GM19351 (cell line): Measurements from ENCODE around the gene TRIL.

Source experiments
- ATAC-seq: cut with Tn5 transposase; IDR thresholded peaks from one replicate; pipeline ENCODE4 v1.9.1; 2021; ENCODE audit warnings: mild to moderate bottlenecking, moderate library complexity; ENCODE audit not compliant: unreplicated experiment

The TRIL gene, protein sequence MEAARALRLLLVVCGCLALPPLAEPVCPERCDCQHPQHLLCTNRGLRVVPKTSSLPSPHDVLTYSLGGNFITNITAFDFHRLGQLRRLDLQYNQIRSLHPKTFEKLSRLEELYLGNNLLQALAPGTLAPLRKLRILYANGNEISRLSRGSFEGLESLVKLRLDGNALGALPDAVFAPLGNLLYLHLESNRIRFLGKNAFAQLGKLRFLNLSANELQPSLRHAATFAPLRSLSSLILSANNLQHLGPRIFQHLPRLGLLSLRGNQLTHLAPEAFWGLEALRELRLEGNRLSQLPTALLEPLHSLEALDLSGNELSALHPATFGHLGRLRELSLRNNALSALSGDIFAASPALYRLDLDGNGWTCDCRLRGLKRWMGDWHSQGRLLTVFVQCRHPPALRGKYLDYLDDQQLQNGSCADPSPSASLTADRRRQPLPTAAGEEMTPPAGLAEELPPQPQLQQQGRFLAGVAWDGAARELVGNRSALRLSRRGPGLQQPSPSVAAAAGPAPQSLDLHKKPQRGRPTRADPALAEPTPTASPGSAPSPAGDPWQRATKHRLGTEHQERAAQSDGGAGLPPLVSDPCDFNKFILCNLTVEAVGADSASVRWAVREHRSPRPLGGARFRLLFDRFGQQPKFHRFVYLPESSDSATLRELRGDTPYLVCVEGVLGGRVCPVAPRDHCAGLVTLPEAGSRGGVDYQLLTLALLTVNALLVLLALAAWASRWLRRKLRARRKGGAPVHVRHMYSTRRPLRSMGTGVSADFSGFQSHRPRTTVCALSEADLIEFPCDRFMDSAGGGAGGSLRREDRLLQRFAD

DNA sequence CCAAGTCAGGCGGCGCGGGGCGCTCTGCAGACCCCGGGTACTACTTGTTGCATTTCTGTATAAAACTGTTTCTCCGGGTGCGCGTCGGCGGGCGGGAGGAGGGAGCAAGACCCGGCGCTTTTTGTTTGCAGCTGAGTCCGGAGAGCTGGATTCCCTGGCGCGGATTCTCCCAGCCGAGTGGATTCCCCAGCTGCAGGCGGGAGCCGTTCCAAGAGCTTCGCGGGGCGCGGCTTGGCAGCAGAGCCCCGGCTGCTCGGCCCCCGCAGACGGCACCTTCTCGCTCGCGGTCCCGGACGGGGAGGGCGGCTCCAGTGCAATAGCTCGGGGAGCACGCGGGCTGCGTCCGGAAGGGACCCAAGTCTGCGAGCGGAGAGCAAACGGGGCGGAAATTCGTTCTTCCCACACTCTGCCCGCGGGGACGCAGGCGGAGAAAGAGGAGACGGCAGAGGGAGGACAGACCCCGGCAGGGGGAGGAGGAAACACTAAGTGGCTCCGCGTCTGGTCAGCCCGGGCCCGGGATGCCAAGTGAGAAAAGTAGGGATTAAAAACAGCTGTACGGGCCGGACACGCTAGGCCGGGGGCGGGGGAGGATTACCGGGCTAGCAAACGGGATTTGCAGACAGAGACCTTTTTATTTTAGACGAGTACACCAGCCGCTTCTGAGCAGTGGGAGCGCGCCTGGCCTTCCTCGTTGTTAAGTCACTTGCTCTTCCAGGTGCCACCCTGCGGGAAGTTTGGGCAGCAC lies at the start of gene TRIL:
Gene TRIL, minus strand, starts transcription at position 96 of the 745 bp plus-strand sequence. CDS start 284 bp downstream, outside the sequence.
- no peak for ATAC-seq

DNA sequence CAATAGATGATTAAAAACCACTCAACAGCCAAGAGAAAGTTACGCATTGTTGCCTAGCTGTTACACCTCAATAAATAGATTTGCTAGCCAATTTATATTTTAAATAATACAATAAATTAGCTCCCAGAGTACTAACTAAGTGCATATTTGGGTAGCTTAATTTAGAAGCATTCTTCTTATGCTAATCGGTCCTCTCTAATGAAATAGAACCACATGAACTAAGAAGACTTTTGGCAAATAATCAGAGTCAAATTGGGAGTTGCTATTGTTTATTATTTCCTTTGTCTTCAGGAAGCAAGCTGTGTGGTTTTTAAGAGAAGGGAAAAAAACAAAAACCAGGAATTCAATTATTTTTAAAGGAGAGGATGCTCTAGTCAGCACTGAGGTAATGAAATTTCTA lies 49.0 kb upstream of the TRIL start:
- no peak for ATAC-seq

DNA sequence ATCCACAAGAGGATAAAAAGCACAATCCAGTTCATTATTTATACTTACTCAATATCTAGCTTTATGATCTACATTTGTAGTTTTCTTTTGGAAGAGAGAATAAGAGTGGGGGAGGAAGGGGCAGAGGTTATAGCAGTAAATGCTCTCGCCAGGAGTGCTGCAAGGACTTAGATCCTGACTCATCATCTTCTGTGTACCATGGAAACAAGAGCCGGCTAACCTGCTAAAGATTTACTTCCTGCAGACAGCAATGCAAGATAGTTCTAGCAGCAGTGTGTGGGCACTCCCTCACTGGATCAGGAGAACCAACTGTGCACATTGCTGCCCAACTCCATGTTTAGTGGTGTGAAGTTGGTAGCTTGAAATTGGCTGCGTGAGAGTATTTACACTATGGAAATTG lies 47.7 kb upstream of the TRIL start:
- no peak for ATAC-seq

DNA sequence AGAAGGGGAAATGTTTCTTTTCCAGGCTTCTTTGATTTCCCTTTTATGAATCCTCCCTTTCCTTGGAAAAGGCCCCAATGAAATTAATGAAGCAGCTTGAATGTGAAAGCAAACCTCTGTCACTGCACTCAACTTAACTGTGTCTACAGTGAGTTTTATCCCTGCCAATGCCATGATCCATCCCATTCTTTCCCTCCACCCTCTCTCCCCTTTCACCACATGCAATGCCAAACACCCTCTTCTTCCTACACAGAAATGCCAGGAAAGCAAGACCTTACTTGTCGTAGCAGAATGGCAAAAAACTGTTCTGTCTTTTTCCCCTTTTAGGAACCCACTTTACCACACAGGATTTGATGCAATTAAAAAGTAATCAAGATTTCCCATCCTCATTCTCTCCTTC lies 47.3 kb upstream of the TRIL start:
- ATAC-seq: no peak

DNA sequence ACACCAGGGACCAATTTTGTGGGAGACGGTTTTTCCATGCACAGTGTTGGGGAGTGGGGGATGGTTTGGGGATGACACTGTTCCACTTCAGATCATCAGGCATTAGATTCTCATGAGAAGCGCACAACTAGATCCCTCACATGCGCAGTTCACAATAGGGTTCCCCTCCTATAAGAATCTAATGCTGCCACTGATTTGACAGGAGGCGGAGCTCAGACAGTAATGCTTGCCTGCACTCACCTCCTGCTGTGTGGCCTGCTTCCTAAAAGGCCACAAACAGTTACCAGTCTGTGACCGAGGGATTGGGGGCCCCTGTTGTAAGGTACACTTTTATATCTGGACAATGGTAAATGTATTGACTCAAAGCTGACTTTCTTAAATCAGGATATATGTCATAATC lies 45.6 kb upstream of the TRIL start:
- no peak for ATAC-seq

DNA sequence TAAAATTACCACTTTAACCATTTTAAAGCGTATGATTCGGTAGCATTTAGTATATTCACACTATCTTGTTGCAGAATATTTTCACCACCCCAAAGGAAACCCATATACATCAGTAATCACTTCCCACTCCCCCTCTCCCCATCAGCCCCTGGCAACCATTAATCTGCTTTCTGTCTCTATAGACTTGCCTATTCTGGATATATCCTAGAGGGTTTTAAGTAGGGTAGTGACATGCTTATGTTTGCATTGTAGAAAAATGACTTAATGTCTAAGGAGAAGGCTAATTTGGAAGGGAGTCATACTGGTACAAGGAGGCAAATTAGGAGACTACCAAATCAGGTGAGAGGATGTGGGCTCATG lies 42.6 kb upstream of the TRIL start:
- ATAC-seq: no peak

DNA sequence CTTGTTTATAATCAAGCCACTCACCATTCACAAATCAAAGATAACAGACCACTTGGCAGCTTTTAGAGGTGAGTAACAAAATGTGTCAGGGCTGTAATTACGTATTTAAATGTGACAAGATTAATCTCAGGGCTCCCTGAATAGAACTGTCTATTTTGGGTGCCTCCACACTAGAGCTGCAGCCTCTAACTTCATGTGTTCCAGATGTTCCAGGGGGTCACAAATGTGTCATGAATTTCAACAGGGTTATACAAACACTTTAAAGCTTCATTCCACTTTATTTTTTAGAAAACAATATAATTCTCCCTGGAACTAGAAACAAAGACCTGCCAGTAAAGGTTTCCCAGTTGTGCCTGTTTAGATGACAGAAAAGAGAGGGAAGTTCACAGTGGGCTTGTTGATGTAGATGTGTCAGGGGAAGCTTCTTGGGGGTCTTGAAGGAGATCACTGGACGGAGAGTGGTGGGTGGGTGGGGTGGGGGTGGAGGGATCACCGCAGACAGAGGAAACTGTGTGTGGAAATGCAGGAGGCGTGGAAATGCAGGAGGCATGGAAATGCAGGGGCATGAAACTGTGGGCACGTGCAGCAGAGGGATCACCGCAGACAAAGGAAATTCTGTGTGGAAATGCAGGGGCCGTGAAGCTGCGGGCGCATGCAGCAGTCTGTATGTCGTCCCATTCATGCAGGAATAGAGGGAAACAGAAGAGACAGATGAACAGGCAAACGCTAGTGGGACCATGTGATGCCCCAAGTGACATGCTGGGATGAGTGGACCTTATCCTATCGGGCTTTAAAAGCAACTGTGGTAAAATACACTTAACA lies 42.0 kb upstream of the TRIL start:
- no peak for ATAC-seq

DNA sequence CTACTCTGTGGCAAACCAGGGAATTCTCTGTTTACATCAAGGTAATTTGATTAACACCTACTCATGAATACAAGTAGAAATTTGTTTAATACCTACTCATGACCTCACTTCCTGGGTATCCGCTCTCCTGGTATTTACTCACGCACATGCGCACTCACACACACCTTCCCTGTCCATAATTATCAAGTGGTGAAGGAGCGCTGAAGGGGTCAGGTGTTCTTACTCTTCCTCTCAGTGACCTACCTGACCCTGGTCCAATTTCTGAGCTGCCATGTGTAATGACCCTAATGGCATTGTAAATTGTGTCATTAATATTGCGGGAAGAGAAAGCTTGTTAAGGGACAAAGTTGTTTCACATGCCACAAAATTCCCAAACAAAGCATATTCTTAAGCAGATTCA lies 41.3 kb upstream of the TRIL start:
- no peak for ATAC-seq

DNA sequence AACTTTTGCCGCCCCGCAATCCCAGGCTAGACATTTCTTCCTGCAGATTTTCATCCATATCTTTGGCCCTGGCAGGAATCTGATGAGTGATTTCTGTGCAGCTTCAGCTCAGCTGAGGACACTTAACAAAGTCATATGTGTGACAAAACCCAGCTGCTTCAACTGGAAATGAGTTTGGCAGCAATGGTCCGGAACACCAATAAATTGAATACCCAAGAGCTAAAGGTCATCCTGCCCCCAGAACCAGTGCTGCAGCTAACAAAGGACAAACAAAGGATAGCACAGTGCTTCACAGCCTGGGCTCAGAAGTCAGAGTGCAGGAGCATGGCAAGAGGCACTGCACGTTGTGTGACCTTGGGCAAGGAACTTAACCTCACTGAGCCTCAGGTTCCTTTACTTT lies 40.0 kb upstream of the TRIL start:
- no peak for ATAC-seq

DNA sequence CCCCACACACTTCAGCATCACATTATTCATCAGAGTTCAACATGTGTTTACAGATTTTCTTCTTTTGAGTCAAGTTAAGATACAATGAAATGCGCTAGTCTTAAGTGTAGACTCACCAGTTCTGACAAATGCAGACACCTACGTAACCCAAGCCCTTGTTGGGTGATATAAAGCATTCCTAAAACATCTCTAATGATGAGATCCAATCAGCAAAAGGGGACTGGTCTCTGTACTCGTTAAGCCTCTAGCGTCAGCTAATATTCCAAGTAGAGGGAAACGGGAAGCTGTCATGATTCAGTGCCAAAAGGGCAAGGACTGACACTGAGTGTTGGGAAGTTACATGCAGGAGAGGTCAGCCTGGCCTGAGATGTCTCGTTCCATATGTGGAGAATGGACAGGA lies 38.7 kb upstream of the TRIL start:
- no peak for ATAC-seq

DNA sequence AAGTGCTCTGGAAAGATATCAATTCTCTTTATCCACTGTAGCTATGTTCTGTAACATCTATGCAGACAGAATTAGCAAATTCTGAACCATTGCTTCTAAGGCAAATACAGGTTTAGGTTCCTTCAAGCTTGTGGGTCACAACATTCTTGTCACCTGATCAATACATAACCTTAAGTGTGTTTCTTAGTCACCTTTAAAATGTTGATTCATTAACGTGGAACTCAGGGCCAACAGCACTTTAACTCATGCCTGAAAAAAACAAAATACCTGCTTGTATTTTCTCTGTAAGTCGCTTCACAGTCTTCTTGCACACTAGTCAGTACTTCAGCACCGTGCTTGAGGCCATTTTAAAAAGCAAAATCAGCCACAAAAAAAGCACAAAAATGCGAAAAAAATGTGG lies 35.2 kb upstream of the TRIL start:
- no peak for ATAC-seq

DNA sequence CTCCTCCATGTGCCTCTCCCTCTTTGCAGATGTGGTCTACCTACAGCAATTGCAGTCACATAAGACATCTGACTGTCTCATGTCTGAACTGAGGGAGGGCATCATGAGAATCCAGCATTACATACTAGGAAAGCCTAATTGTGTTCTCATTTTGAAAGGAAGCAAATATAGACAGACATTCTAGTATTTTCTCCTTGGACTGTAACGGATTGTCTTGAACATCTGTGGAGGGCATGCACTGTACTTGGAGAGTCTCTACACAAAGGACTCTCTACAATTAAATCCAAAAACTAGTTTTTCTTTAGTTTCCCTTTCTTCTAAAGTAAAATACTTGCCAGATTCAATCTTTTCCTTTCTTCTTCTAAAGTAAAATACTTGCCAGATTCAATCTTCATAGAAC lies 34.7 kb upstream of the TRIL start:
- ATAC-seq: no peak

DNA sequence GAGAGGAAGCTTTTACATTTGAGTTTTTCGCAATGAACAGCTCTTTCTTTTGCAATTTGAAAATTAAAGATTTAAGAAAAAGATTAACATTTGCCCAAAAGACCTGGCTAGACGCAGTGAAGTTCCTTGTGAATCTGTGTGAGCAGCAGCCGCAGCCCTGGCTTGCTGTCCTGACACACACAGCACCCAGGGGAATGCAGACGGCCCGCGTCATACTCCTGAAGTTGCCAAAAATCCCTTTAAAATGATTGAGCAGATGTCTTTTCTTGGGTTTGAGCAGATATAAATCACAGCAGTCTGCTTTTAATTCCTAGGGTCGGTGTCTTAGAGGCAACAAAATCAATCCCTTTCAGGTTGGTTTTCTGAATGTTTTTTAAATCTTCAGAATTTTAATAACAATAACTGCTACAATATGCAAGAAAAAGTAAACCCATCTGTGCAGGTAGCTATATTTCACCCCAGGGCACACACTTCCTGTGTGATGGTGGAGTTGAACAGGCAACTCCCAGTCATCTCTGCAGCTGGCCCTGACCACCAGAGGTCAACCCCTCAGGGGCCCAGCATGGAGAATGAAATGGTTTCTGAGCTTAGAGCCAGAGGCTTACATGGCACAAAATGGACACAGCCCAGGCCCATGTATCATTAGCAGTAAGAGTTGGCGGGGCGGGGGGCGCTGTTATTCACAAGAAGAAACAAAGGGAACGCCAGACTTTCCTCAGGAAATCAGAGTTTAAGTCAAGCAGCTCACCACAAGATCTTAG lies 32.2 kb upstream of the TRIL start:
- no peak for ATAC-seq

DNA sequence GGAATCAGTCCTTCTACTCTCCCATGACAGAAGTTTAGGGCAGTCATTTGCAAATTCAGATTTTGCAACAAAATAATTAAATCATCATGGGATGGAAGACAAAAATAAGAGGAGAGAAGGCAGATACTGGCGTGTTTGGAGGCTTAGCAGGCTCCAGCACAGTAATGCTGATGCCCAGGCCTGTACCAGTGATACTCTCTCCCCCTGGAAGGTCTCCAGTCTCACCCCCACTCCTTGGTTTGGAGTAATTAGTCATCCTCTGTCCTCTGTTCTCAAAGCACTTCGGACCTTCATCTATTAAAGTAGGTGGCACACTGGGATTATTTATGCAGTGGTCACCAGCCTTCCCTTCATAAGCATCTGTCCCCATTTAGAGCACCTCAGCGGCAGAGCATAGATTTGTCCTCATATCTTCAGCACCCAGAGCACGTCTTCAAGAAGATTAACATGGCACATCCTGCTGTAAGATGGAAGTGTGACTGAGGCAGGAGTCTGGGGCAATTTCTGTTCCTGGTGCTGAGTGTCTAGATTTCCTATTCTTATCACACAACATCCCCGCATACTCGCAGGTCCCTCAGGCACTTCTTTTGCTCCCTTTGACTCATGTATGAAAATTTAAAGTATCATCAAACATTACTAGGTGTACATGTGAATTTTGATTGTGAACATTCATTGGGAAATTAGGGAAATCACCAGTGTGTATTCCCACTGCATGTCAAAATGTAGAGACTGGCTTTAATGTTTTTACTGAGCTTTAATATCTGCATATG lies 31.3 kb upstream of the TRIL start:
- ATAC-seq: no peak

DNA sequence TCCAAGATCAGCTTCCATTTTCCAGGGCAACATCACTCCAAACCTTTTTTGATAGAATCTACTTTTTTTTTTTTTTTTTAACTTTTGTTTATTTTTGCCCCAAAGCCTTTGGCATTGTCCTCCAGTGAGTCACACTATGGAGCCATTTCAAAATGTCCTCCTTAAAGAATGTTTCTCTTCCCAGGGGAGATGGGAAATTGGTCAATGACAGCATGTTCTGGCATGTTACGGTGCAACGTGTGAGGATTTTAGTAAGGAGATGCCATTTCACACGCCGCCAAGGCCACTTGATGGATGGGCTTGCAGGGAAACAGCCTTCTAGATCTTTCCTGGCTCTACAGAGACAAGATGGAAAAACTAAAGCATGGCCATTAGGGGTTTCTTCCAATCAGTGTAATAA lies 30.7 kb upstream of the TRIL start:
- no peak for ATAC-seq

DNA sequence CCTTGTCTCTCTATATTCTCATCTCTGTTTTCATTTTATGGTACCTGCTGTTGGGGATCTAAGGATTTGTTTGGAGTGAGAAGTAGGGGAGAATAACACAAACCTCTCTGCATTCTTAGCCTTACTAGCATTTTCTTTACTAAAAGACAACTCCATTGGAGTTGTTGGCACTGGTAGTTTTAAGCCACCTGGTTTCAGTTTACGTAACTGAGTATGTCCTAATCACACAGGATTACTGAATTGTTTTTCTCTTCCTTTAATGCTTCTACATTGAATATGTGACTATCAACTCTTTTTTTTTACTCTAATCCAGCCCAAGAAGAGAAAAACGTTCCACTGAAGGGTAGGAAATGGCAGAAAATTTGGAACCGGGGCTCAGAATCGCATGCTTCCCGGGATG lies 30.0 kb upstream of the TRIL start:
- ATAC-seq: no peak

DNA sequence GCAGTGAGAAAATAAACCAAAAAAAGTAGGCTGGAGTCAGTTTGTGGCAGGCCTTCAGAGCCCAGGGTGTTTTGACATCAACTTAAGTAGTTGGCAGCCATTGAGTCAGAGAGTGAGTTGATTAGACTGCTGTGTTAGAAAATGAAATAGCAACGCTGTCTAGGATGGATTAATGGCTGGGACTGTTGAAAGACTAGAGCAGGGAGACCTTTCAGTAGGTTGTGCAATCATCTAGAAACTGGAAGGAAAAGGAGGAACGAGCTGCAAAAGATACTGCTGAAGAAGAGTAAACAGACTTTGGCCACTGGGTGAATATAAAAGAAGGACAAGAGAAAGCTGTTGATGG lies 28.6 kb upstream of the TRIL start:
- ATAC-seq: no peak

DNA sequence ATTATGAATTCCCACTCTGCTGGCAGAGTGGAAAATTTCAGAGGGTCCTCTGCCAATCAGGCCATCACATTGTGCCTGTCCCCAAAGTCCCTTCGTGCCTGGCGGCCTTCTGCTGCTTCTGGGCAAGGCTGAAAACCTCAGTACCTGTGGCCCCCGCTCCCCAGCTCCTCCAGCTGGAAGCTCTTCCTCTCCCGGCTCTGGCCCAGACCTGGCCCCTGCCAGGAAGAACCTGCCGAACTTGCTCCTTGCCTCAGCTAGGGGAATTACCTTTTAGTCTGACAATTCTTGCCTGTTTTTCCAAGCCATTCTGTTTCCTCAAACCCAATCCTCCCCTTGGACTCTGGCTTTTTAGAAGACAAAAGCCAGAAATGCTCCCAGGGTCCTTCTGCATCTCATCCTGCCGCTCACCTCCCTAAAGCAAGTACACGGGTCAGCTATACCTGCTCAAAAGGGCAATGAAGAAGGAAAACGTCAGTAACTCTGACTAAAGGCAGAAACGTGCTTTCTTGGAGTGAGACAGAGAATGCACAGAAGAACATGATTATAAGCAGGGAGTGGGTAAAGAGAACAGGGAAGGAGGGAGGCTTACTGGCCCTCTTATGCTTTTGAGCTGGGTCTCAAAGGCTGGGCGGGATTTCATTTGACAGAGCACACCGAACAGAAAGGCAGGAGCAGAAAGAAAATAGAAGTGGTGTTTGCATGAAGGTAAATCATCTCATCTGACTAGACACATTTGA lies 28.1 kb upstream of the TRIL start:
- ATAC-seq: no peak

DNA sequence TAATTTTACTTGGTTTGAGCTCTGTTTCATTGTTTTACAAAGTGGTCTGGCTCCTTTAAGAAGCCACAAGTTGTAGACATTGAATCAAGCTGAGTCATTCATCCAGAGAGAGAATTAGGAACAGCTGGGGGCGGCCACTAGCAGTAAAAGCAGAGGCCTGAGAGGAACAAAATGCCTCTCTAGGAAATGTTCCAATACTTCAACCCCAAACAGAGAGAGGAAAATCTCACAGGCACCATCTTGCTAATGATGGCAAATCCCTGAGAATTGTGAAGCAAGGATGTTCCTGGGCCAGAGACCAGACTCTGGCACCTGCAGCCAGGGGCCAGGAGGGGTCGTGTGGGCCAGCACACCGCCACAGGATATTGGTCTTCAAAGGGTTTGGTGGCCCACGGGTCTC lies 26.5 kb upstream of the TRIL start:
- ATAC-seq: no peak
